Vagina (tissue), 2 donors: ENCODE measurements around the gene HERC2. TPM values are rescaled to one million over a fixed set of nuclear protein-coding genes. Genes with fewer than 3 reads are reported as not detected.
"Not testable (repeated sequence)": the region's sequence is repeated elsewhere in the genome, so short reads cannot be mapped to it uniquely, and the experiment has no call there.

ENCODE experiments used
- DNase-seq, 2 donors: peaks; one replicate each; pipeline ENCODE4 v3.0.0-alpha.2; 2017; ENCODE audit errors: extremely low spot score in 2 of 2
- H3K27ac ChIP-seq: fragments of 200-600 bp; sonication (generic); one replicate; pipeline ENCODE4 v1.5.1; 2019
- H3K27me3 ChIP-seq: fragments of 200-600 bp; sonication (generic); one replicate; pipeline ENCODE4 v1.5.1; 2019
- H3K36me3 ChIP-seq, 2 donors: fragments of 200-600 bp; sonication (generic); one replicate each; pipeline ENCODE4 v1.5.1; 2017 to 2019
- H3K4me1 ChIP-seq: fragments of 200-600 bp; sonication (generic); one replicate; pipeline ENCODE4 v1.5.1; 2019
- H3K4me3 ChIP-seq, 2 donors: fragments of 200-600 bp; sonication (generic); 1 replicate in 1 of 2; 2 replicates in 1 of 2; pipeline ENCODE4 v1.5.1; 2016 to 2019
- H3K9me3 ChIP-seq: fragments of 200-600 bp; sonication (generic); one replicate; pipeline ENCODE4 v1.5.1; 2019
- POLR2A ChIP-seq, 2 donors: fragments of 450-650 bp; IDR thresholded peaks; one replicate each; pipeline ENCODE4 v1.6.1; 2017; ENCODE audit warnings: antibody characterized with exemption in 2 of 2, mild to moderate bottlenecking in 2 of 2, moderate library complexity in 2 of 2
- POLR2AphosphoS5 ChIP-seq, 2 donors: sonication (generic); formaldehyde crosslinking; IDR thresholded peaks; one replicate each; pipeline ENCODE4 v1.9.0; 2017; ENCODE audit warnings: antibody characterized with exemption in 2 of 2, mild to moderate bottlenecking in 2 of 2, low read depth in 1 of 2; ENCODE audit not compliant: insufficient read depth in 1 of 2
- intact Hi-C: fragments of 100-400 bp; cut with DNase I; formaldehyde crosslinking; loops from one replicate; pipeline ENCODE4 v1.15.1; 2023
- total RNA-seq: library from RNA; depleted of rRNA; stranded (reverse); fragments of >200 nt; gene quantifications from one replicate; pipeline ENCODE4 v1.2.3, GENCODE V29; 2016
- TF ChIP-seq, protein P1 (sequence below), 3 experiments: fragments of 450-650 bp in 2 of 3; fragments of 200-600 bp in 1 of 3; sonication (generic) in 1 of 3; IDR thresholded peaks; one replicate each; pipeline ENCODE4 v1.5.1; 2017 to 2019; ENCODE audit warnings: antibody characterized with exemption in 3 of 3, mild to moderate bottlenecking in 2 of 3, moderate library complexity in 2 of 3

The HERC2 gene
- total RNA-seq, 1 donor from 2014 or later, result 45.2 TPM

- DNase-seq, result no peak
- no peak for TF ChIP-seq POLR2A (IDR thresholded peaks at IDR 0.05)
- TF ChIP-seq, protein P1, sequence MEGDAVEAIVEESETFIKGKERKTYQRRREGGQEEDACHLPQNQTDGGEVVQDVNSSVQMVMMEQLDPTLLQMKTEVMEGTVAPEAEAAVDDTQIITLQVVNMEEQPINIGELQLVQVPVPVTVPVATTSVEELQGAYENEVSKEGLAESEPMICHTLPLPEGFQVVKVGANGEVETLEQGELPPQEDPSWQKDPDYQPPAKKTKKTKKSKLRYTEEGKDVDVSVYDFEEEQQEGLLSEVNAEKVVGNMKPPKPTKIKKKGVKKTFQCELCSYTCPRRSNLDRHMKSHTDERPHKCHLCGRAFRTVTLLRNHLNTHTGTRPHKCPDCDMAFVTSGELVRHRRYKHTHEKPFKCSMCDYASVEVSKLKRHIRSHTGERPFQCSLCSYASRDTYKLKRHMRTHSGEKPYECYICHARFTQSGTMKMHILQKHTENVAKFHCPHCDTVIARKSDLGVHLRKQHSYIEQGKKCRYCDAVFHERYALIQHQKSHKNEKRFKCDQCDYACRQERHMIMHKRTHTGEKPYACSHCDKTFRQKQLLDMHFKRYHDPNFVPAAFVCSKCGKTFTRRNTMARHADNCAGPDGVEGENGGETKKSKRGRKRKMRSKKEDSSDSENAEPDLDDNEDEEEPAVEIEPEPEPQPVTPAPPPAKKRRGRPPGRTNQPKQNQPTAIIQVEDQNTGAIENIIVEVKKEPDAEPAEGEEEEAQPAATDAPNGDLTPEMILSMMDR (IDR thresholded peaks at IDR 0.05), result no peak
- no peak overlapping the region for H3K4me3 ChIP-seq
- intact Hi-C loops, result no loop called here
- no peaks in the 10 kb centered on the region for H3K9me3 ChIP-seq
- peaks cover 0 to 38% of the 10 kb centered on the region in 2 donors for H3K36me3 ChIP-seq
- H3K27me3 ChIP-seq, result no peaks in the 10 kb centered on the region
- no peak overlapping the region for H3K27ac ChIP-seq
- no peaks in the 10 kb centered on the region for H3K4me1 ChIP-seq
Observed at GRCh38 chr15:28140062-28140461, 181.9 kb downstream of the HERC2 start.

DNA sequence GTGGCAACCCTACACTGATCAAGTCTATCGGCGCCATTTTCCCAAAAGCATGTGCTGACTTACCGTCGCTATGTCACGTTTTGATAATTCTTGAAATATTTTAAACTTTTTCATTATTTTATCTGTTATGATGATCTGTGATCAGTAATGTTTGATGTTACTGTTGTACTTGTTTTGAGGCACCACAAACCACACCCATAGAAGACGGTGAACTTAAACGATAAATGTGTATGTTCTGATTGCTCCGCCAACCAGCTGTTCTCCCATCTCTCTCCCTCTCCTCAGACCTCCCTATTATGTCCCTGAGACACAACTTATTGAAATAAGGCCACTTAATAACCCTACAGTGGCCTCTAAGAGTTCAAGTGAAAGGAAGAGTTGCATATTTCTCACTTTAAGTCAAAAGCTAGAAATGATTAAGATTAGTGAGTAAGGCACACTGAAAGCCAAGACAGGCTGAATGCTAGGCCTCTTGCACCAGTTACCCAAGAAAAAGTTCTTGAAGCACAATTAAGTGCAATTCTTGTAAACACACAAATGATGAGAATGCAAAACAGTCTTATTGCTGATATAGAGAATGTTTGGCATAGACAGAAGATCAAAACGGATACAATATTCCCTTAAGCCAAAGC, 184.5 kb downstream of the HERC2 start:
- H3K9me3 ChIP-seq, DNase-seq, intact Hi-C loops, H3K27me3 ChIP-seq, H3K27ac ChIP-seq, H3K4me1 ChIP-seq, H3K4me3 ChIP-seq: not testable (repeated sequence)
- H3K36me3 ChIP-seq, result peaks cover 0 to 17% of the 10 kb centered on the region in 2 donors

GRCh38 chr15:28136236-28136904, 185.6 kb downstream of the HERC2 start:
- H3K4me1 ChIP-seq, intact Hi-C loops, H3K27ac ChIP-seq, H3K4me3 ChIP-seq, DNase-seq, H3K27me3 ChIP-seq, H3K9me3 ChIP-seq: not testable (repeated sequence)
- H3K36me3 ChIP-seq, result peaks cover 0 to 26% of the 10 kb centered on the region in 2 donors

DNA sequence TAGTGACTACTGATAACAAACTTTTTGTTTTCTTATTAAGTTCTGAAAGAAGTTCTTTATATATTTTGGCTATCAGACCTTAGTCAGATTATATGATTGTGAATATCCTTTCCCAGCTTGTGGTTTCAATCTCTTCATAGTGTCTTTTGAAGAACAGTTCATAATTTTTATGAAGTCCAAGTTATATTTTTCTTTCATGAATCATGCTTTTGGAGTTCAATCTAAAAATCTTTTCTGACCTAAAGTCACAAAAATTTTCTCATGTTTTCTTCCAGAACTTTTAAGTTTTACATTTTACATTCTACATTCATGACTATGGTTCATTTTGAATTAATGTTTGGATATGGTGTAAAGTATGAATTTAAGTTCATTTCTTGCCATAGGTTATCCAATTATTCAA, 188.7 kb downstream of the HERC2 start:
- no peak for DNase-seq
- H3K27ac ChIP-seq, result no peak overlapping the region
- H3K4me3 ChIP-seq, result no peak overlapping the region
- H3K27me3 ChIP-seq, result no peaks in the 10 kb centered on the region
- peaks cover 0 to 25% of the 10 kb centered on the region in 2 donors for H3K36me3 ChIP-seq
- intact Hi-C loops, result no loop called here
- H3K4me1 ChIP-seq, result no peaks in the 10 kb centered on the region
- TF ChIP-seq POLR2A (IDR thresholded peaks at IDR 0.05) (no peak), POLR2AphosphoS5 (IDR thresholded peaks at IDR 0.05; ENCODE audit: insufficient read depth in 1 of 2, low read depth in 1 of 2) (no peak)
- TF ChIP-seq, protein P1 (IDR thresholded peaks at IDR 0.05), result no peak
- no peaks in the 10 kb centered on the region for H3K9me3 ChIP-seq

DNA sequence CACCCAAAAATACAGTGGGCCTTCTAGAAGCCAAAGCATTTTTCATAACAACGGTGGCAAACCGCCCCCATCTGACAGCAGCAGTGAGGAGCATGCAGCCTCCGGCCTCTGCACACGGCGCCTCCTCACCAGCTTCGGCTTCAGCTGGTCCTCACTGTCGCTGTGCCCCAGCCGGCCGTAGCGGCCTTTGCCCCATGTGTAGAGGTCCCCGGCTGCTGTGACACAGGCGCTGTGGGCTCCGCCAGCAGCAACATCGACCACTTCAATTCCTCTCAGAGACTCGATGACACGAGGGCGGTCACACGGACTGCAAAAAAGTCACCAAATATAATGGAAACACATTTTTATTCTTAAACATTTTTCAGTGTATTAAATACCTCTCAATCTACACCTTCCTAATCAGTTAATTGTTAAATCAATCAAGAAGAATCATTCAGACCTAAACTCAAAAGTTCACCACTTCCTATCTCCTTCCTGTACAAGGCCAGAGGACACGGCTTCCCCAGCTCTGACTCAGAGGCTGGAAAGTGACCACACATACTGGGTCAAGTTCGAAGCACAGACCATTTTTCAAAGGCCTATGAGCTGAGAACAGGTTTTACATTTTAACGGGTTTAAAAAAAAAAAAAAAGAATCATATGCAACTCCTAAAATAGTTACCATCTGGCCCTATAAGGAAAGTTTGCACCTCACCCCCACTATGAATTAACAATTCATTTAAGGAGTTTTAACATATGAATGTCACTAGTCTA, 189.3 kb downstream of the HERC2 start:
- intact Hi-C loops, result no loop called here
- H3K36me3 ChIP-seq, result peaks cover 0 to 25% of the 10 kb centered on the region in 2 donors
- no peak for DNase-seq

More for the DNA sequence above, 189.3 kb downstream of the HERC2 start:
- H3K4me1 ChIP-seq, result no peaks in the 10 kb centered on the region
- no peaks in the 10 kb centered on the region for H3K27me3 ChIP-seq
- no peak for TF ChIP-seq POLR2A (IDR thresholded peaks at IDR 0.05)
- no peak for TF ChIP-seq POLR2AphosphoS5 (IDR thresholded peaks at IDR 0.05; ENCODE audit: insufficient read depth in 1 of 2, low read depth in 1 of 2)
- TF ChIP-seq, protein P1 (IDR thresholded peaks at IDR 0.05), result no peak
- no peak overlapping the region for H3K27ac ChIP-seq
- H3K9me3 ChIP-seq, result no peaks in the 10 kb centered on the region
- no peak overlapping the region for H3K4me3 ChIP-seq
